Measurements from ENCODE around the gene HSD17B3.

DNA sequence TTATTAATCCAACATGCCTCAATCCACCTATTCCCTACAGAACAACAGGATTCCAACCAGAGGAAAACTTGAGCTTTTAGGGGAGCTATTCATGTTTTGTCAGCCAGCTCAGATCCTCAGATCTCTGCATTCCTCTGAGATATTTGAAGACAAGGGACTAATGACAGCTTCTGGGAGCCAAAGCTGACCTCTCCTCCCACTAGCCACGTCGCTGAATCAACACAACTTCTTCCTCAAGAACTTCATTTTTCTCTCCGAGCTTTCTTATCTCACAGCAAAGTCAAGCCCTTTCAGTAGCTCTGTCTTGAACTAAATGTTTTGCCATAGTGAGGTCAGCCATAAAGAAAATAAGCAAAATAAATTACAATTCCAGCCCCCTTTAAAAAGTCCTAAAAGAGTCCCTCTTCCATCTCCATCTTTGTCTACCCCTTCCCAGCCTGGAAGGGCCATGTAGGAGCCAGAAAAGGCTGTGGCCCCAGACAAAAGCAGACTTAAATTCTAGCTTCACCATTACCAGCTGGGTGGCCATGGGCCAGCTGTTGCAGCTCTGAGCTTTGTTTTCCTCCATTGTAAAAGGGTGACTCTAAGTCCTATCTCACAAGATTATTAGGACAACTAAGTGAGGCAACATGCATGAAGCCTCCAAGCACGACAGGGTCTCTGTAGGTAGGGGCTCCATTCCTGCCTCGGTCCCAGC is 65.0 kb downstream of the HSD17B3 start:
- TF ChIP-seq POLR2A (IDR thresholded peaks at IDR 0.05; ENCODE audit: extremely low read depth, insufficient read length) (no peak), CTCF (IDR thresholded peaks at IDR 0.05; ENCODE audit: low read depth, low read length) (no peak), MYC (IDR thresholded peaks at IDR 0.05; ENCODE audit: low read depth, low read length) (no peak), MAX (IDR thresholded peaks at IDR 0.05; ENCODE audit: low read depth, low read length) (no peak)
